Gastroesophageal sphincter (tissue), 3 donors: ENCODE results near the gene KLK4.

Experiments
- CTCF ChIP-seq, 4 experiments: fragments of 200-600 bp in 2 of 4; fragments of 450-650 bp in 2 of 4; sonication (generic) in 1 of 4; IDR thresholded peaks; one replicate each; pipeline ENCODE4 v1.5.1; 2017 to 2019; ENCODE audit warnings: antibody characterized with exemption in 4 of 4, mild to moderate bottlenecking in 2 of 4, moderate library complexity in 2 of 4
- EP300 ChIP-seq: sonication (generic); formaldehyde crosslinking; IDR thresholded peaks from one replicate; pipeline ENCODE4 v1.6.1; 2017; ENCODE audit warnings: antibody characterized with exemption, mild to moderate bottlenecking
- POLR2A ChIP-seq, 2 donors: fragments of 450-650 bp; IDR thresholded peaks; one replicate each; pipeline ENCODE4 v1.6.1; 2017; ENCODE audit warnings: antibody characterized with exemption in 2 of 2, mild to moderate bottlenecking in 2 of 2, moderate library complexity in 1 of 2

GRCh38 chr19:50869479-50869878 lies 41.7 kb downstream of the KLK4 start:
- TF ChIP-seq CTCF (IDR thresholded peaks at IDR 0.05) = no peak
- TF ChIP-seq EP300 = no peak
- no peak for TF ChIP-seq POLR2A (IDR thresholded peaks at IDR 0.05)
